Stimulated activated CD8-positive, alpha-beta memory T cell treated with anti-CD3 and anti-CD28 coated beads, Interleukin-4, amount 100 ng/mL, for 48 hours (primary cell): ENCODE data around the gene GUCA2B.
A peak's percentile ranks its signal among the peaks of the same experiment; 100 is the strongest.

Source experiments
- DNase-seq: peaks from one replicate; pipeline ENCODE4 v3.0.0-alpha.2; 2020

GUCA2B gene

GRCh38 chr1:42168763-42169162 lies 15.6 kb downstream of the GUCA2B start:
- DNase-seq = no peak

- DNase-seq = no peak
These were observed 17.8 kb downstream of the GUCA2B start for GRCh38 chr1:42170779-42171621.

DNA sequence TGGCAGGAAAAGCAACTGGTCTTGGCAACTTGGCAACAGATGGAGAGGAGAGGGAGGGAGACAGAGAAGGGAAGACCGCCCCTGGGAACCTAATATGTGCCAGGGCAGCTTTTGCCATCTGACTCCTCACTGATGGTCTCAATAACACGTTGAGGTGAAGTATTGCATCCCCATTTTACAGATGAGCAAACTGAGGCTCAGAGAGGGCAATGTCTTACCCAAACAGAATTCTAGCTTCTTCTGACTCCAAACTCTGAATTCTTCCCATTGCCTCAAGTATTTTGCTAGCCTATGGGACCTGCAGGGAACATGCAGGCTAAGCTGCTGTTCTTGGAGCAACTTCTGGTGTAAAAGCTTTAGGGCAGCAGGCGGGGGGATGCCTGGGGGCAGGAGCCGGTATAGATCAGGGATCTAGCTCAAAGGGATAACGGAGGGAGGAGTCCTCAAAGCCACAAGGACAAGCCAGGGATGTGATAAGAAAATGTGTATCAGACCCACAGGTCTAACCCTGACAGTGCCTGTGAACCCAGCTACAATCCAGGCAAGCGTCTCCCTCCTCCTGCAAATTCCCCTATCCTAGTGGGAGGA lies 18.6 kb downstream of the GUCA2B start:
- DNase-seq = no peak

- DNase-seq = no peak
These were observed 19.3 kb downstream of the GUCA2B start for GRCh38 chr1:42172381-42173133.

GRCh38 chr1:42173155-42173933 lies 20.1 kb downstream of the GUCA2B start:
- peak; percentile 80 for DNase-seq

GRCh38 chr1:42173961-42174735 lies 20.9 kb downstream of the GUCA2B start:
- no peak for DNase-seq

DNA sequence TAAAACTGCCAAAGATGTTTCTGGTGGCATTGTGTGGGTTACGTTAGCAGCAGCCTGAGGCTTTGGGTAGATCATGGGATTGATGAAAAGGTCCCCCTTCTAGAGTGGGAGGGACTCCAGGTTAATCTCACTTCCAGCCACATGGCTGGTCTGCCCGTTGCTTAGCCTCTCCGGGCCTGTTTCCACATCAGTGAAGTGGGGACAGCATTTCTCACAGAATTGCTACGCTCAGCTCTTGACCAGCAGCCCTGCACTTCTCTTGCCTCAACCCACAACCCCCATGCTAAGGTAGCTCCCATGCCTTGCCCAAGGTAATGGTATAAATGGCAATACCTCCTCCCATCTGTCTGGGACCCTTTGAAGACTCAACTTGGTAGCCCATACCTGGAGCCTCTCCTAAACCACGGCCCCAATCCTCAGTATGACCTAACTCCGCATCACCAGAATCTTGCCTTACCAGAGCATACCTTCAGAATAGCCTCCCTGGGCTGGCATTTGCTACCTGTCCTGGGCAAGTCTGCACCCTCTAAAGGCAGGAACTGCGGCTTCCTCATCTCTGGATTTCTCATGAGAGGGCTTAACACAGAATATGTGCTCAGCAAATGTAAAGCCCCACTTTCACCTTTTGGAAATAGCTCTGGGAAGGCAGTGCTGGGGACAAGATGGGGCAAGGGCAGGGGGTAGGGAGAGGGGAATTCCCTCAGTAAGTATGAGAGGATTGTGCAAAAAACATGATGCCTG lies 22.3 kb downstream of the GUCA2B start:
- no peak for DNase-seq

DNA sequence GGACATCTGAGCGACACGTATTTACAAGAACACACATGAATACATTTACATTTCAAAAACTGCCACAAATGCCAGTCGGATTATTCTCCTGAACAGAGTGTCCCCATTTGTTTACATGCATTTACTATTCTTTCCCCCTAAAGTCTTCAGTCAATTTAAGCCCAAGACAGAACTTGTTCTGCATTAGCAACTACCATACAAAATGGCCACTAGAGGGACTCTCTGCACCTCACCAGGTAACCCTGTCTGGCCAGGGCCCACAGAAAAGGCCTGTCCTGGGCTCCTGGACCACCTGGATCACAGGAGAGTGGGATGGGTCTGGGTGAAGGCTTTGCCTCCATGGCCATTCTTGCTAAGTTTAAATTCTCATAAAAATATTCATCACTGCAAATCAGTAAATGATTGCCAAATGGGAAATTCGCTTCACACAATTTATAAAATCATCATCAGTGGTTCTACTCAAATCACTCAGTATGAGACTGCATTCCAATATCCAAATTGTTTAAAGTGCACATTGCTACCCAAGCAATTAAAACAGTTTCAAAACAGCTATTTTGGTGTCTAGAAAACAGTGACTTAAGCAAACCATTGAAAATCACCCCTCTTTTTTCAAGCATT lies 23.8 kb downstream of the GUCA2B start:
- no peak for DNase-seq

DNA sequence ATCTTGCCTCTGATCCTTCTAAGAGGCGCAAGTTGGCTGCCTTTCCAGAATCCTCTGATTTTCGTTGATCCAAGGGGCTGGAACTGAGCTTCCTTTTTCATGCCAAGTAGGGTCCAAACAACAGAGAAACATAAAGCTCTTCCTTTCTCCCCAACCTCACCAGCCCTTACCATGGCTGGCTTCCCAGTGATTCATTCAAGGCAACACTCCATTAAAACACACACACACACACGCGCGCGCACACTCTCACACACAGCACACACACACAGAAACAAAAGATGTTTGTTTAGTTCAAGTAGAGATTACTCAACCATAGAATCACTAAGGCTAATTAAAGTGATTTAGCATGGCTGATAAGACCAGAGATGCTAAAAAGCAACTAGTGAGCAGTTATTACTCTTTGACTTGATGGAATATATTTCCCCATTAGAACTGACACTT lies 24.4 kb downstream of the GUCA2B start:
- no peak for DNase-seq

- DNase-seq = no peak
These were observed 25.0 kb downstream of the GUCA2B start for GRCh38 chr1:42178249-42178648.

DNA sequence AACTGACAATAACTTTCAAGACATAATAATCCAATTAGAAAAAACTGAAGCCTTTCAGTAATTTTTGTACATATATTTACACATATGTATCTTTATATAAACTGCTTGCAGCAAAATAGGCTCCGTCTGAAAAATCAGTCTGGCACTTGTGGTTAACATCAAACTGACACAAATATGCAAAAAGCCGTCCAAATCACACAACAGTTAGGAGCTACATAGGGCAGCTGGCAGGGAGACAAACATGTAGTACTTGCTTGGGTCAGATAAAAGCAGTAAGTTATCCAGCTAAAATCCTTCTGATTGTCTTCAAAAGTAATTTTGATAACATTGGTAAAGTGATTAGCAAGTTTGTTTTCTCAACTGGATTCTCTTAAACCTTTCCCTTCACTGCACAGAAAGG lies 26.1 kb downstream of the GUCA2B start:
- no peak for DNase-seq

DNA sequence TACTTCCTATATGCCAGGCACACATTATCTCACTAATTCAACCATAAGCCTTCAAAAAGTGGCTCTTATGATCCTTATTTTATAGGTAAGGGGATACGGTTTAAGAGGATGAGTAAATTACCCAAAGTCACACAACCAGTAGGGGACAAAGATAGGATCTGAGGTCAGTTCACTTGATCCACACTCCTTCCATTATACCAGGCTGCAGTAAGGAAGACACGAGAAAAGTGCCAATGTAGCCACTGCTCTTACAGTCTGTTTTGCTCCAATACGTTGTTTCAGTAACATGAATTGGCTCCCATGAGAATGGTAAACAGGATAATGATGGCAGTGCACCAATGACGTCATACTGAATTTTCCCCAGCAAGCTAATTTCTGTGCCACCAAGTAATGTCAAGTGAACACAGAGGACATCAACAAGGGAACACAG lies 26.7 kb downstream of the GUCA2B start:
- DNase-seq = no peak

DNA sequence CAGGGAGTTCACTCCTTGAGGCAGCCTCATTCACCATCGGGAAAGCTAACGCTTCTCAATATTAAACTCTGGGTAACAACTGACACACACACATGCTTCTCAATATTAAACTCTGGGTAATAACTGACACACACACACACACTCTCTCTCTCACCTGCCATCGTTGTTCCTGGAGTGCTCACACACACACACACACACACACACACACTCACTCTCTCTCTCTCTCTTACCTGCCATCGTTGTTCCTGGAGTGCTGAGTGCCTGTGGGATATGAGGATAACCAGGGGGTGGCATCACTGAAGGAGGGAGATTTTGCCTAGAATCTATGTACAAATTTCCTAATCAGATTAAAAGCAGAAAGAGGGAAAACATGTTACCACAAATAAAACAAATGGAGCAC lies 28.5 kb downstream of the GUCA2B start:
- DNase-seq = no peak

- DNase-seq = no peak
These were observed 30.2 kb downstream of the GUCA2B start for GRCh38 chr1:42183210-42183956.

DNA sequence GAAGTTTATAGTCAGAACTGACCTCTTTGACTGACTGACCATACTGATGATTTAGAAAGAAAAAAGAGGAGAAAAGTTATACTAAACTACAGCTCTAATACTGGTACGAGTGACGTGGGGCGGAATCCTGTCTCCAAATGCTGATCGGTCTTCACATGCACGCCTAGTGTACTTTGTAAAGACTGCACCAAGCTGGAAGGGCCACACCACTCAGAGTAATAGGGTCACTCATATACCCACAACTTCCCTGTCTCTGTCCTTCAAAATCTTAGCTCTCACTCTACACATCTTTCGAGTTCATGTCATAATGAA lies 30.7 kb downstream of the GUCA2B start:
- no peak for DNase-seq

DNA sequence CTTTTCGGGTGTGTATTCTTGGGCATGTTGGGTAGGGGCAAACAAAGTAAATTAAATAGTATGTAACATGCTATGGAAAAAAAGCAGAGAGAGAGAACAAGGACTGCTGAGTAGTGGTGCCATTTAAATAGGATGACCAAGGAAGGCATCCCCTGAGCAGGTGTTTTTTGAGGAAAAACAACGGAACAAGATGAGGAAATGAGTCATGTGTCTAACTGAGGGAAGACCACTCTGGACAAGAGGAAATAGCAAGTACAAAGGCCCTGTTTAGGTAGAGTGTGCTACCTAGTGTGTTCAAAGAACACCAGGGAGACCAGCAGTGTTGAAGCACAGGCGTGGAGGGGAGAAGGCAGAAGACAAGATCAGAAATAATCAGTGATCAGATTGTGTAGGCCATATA lies 31.4 kb downstream of the GUCA2B start:
- DNase-seq = no peak

DNA sequence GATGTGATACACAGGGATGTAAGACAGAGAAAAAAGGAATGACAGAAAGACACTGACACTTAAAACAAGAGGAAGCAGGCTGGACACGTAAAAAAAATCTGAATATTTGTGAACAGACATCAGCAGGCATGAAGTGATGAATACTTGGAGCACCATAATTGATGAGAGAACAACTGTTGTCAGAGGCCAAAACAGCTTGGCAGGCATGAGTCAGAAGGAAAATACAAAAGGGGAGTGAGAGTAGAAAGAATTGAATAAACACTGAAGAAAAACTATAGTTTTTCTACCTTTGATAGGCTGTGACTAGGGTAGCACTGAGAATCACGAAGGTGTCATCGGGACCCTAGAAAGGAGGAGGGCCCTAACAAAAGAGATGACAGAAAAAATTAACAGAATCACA lies 32.9 kb downstream of the GUCA2B start:
- DNase-seq = no peak

DNA sequence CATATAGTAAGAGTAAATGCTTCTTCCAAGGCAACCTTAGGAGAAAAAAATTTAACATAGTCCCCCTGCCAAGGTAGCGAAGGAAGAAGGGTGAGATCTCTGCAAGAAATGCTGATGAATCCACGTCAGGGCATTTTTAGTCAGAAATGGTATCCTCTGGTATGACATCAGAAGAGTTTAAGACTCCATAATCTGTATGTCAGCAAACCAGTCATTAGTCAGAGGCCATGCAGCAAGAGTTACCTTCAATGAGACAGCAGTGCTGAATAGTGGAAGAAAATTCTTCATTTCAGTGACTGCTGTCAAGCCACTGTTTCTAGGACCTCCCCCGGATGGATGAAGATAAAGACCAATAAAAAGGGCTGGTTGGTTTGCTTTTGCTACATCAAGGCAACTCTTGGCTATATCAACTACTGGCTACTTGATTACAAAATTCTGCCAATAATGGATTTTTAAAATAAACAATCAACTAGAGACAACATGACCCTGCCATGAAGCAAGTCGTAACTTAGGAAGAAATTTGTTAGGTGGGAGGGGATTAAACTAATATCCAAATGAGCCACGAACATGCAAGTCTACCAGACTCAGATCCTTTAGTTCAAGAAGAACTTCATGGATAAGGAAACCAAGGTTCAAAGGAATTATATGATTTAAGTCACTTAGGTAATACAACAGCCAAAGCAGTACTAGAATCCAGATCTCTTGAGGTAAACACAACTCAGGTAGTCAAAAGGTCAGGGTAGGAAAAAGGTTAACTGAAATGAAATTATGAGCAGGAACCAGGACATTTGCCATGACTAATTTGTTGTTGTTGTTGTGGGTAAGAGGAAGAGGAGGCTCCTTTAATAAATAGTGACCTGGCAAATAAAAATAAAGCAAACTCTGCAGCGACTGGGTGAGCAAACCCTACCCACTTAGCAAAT lies 37.0 kb downstream of the GUCA2B start:
- DNase-seq = no peak

DNA sequence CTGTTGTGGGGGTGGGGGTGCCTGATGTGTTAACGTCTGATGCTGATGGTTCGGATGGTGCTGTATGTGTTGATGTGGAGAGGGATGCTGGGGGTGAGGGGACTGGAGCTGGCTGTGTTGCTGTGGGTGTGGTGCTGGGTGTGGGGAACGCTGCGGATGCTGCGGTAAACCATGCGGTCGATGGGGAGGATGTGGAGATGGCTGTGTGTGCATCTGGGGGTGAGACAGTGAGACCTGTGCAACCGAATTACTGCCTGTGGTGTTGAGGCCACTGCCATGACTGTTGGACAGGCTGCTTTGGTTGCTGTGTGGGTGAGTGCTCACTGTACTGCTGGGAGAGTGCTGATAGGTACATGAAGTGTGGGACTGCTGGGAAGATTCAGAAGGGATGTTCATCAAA lies 38.1 kb downstream of the GUCA2B start:
- no peak for DNase-seq
